Measurements from ENCODE around the gene SLC9A1.
"Not testable (repeated sequence)": the region's sequence is repeated elsewhere in the genome, so short reads cannot be mapped to it uniquely, and the experiment has no call there.

Gene SLC9A1

DNA sequence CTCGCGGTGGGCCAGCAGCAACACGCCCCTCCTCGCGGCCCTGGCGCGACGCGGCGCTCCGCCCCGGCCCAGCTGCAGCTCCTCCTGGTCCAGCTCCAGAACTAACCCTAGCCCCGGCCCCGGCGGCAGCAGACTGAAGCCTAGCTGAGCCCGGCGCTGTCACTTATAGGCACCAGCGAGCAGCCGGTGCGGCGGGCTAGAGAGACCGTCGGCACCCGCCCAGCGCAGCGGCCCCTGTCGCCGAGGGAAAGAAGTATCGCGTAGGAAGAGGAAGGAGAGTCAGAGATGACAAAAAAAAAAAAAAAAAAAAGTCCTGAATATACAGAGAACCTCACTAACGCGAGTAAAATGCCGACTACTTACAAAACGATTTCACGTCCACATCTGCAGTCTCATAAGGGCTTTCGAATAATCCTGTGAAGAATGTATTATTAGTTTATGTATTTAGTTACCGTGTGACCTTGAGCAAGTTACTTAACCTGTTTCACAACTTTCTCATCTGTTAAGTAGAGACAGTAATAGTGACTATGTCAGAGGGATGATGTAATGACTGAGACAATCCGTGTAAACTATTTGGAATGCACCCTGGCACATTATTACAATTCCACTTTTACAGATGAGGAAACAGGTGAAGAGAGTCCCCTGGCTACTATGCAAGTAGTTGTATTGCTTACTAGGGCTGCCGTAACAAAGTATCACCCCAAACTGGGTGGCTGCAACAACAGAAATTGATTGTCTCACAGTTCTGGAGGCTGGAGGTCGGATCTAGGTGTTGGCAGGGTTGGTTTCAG, at the start of gene SLC9A1:
Gene SLC9A1 (minus strand): TSS at position 135 of the 791 bp plus-strand sequence. CDS start 791 bp downstream, outside the sequence.
- DNase-seq = peak; percentile 91 to 93

DNA sequence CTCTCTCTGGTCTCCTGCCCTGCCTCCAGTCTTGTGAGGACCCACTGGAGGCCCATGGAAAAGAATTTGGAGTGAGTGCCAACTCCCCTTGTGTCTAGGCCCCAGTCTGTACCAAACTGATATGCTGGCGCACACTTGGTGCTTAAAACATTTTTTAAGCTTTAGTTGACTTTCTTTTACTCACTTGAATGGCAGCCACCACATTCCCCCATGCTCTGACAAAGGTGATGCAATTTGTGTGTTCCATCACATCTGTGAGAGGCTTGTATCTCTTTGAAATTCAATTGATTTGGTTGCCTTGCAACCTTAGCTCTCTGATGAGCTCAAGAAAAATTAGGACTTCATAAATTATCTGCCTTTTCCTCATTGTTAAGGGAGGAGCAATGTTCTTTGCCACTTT, 49.0 kb upstream of the SLC9A1 start:
- no peak for DNase-seq

DNA sequence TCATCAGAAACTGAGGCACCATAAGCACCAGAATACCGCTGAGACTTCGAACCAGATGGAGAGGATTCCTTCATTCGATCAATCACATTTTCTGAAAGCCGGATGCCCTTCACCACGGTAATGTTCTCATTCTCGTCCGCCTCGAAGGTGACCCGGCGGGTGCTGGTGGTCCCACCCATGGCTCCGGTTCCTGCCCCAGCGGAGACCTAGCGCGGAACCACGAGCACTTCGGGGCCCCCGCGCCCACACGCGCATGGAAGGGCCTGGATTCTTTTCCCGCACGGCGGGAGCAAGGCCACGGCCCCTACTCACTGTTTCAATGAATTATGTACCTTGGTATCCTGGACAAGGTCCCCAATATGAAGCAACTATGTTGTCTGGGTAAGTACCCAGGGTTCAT, 46.4 kb upstream of the SLC9A1 start:
- DNase-seq = no peak

DNA sequence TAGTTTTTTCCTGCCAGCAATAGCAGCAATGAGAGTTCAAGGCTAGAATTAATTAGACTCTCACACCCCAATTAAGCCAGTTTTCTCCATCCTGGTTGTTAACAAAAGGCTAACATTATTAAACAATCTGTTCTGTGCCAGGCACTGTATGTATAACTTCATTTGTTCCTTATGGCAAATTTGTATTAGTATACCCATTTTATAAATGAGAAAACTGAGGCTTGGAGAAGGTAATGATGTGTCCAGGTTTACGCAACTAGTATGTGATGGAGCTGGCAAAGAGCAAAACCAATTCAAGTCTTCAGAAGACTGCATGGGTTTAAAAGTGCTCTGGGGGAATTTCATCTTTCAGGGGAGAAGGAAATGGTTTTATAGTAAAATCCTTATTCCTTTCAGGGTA, 38.3 kb upstream of the SLC9A1 start:
- no peak for DNase-seq

DNA sequence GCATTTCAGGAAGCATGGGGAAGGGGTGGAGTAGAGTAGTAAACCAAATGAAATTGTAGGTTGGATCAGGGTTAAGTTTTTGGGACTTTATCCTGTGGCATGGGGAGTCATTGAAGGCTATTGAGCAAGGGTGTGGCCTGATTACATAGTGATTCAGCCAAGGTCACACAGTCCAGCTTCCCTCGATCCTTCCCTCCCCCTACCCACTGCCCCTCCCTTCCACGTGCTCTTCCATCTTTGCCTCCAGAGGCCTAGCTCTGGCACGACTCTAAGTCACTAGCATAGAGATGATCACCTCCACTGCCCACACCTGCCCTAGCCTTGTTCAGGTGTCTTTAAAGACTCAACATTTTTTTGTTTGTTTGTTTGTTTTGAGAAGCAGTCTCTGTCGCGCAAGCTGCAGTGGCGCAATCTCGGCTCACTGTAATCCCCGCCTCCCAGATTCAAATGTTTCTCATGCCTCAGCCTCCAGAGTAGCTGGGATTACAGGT, 37.2 kb upstream of the SLC9A1 start:
- no peak for DNase-seq

DNA sequence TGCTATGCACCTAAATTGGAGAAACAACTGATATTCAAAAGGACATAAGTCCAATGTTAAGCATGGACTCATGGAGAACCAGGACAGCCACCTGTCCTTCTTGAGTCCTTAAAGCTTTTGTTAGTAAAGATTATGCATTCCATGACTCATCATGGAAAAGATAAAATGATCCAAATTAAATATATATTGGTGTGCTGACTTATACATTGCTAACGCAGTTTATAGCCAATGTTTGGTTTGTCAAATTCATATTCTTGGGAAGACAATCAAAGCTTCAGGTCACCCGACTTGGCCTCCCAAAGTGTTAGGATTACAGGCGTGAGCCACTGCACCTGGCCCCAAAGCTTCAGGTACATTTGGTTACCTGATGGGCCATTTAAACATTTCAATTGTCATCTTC, 29.7 kb upstream of the SLC9A1 start:
- DNase-seq = not testable (repeated sequence)

DNA sequence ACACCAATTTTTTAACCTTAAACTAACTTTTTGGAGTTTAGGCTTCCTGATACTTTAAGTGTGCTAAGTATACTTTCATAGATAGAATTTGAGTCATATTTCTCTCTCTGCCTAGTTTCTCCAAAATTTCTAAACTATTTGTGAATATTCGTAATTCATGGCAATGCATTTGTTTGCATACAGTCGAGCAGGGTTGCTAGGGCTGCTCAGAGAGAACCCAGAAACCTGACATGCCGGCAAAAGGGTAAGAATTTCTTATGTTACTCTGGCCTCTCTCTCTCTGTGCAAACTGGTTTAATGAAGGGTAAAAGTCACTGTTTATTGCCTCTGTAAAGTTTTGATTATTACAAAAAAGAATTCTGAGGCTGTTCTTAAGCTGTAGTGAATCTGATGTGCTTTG, 25.1 kb upstream of the SLC9A1 start:
- DNase-seq = no peak

DNA sequence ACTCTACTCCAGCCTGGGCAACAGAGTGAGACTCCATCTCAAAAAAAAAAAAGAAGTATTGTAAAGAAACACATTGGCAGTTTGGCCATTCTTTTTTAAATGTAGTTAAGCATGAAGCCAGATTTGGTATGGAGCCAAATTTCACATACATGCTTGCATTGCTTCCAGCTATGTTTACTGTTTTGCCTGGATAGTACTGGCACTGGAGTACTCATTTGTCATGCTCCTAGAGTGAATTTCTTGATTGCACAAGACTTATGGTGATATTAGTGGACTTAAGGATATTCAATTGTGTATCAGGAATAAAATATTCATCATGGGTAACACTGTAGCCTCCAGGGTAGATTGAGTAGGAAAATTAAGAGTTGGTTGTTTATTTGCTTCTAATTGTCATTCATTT, 24.5 kb upstream of the SLC9A1 start:
- DNase-seq = no peak

DNA sequence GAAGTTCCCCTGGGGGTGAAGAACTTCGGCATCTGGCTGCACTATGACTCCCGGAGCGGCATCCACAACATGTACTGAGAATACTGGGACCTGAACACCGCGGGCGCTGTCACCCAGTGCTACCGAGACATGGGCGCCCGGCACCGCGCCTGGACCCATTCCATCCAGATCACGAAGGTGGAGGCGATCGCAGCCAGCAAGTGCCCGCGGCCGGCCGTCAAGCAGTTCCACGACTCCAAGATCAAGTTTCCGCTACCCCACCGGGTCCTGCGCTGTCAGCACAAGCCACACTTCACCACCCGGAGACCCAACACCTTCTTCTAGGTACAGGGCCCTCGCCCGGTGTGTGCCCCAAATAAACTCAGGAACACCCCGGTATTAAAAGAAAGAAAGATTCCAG, 22.0 kb upstream of the SLC9A1 start:
- no peak for DNase-seq

DNA sequence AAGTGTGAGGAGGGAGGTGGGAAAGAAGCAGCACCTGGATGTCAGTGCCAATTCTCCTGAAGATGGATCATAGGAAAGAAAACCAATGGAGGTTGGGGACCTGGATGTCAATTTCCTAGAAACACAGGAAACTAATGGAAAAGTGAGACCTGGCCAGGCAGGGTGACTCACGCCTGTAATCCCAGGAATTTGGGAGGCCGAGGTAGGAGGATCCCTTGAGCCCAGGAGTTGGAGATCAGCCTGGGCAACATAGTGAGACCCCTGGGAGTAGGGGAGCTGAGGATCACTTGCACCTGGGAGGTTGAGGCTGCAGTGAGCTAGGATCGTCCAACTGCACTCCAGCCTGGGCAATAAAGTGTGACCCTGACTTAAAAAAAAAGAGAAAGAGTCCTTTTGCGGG, 21.4 kb upstream of the SLC9A1 start:
- no peak for DNase-seq

DNA sequence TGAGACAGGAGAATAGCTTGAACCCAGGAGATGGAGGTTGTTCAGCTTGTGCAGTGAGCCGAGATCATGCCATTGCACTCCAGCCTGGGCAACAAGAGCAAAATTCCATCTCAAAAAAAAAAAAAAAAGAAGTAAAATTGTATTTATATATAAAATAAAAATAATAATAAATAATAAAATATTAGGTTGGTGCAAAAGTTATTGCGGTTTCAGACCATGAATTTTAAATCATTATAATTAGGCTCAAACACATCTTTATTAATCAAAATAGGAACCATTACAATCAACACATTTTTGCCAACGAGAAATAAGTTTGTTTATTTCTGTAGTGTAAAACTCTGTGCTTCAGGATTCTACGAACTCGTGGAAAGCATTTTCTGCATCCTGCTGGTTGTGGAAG, 18.1 kb upstream of the SLC9A1 start:
- DNase-seq = not testable (repeated sequence)

DNA sequence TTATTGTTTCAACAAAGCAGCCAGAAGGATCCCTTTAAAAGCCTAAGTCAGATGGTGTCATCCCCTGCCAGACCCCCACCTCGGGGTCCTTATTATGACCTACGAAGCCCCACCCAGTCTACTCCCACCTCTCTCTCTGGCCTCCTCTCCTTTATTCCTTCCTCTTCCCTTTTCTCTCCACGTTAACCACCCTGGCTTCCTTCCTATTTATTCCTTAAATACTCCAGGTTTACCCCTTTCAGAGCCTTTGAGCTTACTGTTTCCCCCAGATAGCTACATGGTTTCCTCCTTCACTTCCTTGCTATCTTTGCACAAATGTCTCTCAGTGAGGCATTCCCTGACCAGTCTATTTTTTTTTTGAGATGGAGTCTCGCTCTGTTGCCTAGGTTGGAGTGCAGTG, 12.0 kb upstream of the SLC9A1 start:
- DNase-seq = no peak

DNA sequence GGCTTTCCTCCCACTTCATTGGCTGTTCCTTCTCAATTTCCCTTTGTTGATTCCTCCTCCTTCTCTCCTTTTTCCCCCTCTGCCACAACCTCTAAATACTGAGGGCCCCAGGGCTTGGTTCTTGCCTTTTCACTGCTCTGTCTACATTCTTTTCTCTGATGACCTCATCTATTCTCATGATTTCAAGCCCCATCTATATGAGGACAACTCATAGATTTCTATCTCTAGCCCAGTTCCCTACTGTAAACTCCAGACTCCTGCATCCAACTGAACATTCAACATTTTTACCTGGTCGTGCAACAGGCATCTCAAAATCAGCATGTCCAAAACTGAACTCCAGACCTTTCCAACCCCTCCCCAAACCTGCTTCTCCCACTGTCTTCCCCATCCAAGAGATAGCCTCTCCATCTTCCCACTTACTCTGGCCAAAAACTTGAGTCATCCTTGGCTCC, 11.5 kb upstream of the SLC9A1 start:
- no peak for DNase-seq

DNA sequence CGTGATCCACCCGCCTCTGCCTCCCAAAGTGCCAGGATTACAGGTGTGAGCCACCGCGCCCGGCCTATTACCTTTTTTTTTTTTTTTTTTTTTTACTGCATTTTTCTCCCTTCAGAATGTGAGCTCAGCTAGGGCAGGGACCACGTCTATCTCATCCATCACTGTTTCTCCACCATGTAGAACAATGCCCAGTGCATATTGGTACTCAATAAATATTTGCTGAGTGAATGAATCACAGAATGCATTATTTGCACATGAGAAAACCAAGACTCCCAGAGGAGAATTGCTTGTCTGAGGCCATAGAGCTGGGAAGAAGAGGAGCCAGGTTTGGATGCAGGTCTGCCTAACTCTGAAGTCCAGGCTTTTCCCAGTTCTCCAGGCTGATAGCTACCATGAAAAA, 8.2 kb upstream of the SLC9A1 start:
- DNase-seq = no peak

DNA sequence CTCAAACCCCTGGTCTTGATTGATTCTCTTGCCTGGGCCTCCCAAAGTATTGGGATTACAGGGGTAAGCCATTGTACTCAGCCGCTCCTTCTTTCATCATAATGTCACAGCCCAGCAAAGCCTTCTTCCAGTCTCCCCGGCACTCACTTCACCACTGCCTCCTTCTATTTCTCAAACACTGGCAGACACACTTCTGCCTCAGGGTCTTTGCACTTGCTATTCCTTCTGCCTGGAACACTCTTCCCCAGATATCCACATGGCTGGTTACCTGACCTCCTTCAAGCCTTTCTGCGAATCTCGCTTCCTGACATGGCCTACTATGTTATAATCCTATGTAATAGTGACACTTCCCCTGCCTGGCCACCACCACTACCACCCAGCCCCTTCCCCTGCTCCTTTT, 7.2 kb upstream of the SLC9A1 start:
- DNase-seq = no peak

DNA sequence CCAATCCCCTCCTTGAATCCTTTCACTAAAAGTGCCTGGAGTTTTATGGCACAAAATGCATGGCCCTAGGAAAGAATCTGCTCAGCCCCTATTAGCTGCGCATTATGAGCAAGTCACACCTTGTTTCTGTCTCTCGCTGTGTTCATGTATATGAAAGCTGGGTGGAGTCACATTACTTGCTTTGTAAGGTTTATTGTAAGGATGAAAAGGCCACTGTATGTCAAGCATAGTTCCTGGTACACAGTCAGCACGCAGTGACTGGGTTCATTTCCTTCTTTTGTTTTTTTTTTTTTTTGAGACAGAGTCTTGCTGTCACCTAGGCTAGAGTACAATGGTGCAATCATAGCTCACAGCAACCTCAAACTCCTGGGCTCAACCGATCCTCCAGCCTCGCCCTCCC, 6.7 kb upstream of the SLC9A1 start:
- DNase-seq = no peak

DNA sequence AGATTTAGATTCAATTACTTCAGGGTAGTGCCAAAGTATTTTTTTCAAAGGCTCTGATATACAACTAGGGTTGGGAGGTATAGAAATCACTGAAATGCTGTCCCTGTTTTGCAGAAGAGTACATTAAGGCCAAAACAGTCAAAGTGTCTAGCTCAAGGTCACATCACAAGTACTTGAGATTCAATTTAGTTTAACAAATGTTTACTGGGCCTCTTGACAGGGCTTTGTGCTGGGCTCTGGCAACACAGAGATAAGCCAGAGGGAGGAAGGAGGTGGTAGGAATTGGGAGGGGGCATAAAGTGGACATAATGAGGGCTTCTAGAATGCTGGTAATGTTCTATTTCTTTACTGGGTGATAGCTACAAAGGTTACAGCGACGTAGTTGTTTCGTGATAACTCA, 2.3 kb upstream of the SLC9A1 start:
- DNase-seq = no peak

DNA sequence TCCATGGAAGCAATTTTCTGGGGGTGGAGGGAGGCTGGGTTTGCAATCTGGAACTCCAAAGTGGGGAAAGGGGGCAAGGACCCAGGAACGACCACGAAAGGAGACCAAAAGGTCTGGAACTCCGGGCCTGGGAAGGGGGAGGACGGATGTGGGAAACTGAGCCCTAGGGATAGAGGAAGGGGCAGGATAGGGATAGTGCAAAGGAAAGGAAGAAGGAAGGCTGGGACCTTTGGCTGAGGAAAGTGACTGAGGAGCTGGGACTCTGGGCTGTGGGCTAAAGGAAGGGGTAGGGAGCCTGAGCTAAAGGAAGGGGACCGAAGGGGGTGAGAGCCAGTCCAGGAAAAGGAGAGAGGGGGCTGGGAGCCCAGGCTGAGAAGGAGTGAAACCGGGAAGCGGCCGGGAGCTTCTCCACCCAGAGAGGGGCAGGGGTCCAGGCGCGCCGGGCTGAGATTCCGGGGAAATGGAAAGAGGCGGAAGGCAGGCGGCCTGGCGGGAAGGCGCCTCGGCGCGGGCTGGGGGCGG, 395 bp downstream of the SLC9A1 start:
- no peak for DNase-seq

DNA sequence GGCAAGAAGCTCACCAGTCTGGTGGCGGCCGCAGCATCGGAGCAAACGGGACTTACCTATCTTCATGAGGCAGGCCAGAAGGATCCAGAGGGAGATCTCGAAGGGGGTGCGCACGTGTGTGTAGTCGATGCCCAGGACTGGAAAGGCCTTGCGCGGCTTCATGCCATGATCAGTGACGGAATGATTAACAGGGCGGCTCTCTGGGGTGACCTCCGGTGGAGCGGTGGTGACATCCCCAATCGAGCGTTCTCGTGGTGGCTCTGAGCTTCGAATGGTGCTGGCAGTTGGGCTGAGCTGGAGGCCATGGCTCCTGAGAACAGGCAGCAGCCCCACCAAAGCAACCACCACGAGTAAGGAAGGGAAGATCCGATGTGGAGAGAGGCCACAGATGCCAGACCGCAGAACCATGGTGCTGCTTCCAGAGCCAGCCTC, 982 bp downstream of the SLC9A1 start:
- DNase-seq = peak in 1 of 2 experiments; percentile 8

DNA sequence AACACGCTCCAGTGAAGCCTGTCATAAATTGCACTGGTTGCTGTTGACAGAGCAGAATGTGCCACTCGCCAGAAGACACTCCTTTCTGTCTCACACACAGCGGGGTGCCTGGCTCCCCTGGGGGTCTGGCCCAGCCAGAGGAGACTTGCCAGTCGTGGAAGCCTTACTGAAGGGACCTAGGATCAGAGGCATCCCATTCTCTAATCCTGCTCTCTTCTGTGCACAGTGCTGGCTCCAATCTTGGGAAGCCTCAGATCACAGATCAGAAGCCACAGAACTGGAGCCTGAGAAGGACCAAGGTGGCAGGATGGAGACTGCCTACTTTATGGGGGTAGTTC, 1.4 kb downstream of the SLC9A1 start:
- no peak for DNase-seq

DNA sequence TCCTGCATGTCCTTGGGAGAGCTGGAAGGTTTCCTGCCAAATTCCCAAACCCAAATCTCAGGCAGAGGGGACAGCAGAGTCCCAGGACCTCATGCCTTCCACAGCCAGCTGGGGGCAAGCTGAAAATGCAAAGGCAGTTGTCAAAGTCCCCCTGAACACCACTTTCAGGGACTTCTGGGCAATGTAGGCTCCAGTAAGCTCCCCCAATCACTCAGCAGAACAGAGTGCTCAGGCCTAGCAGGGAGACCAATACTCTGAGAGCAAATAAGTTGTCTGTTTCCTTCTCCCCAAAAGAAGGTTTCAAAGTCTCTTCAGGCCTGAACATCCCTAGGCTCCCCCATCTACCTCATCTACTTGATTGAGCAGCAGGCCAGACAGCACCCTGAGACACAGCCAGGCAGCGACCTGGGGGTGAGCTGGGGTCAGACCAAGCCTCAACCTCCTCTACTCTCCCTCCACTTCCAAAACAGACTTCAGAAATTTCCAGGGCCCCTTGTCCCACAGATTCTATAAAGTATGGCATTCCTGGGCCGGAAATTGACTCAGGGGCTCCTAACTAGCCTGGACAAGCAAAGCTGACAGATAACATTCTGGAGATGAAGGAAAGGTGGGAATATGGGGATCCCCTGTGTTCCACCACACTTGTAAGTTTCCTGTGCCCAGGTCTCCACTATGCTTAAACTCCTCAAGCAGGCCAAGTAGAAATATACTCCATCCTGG, 1.9 kb downstream of the SLC9A1 start:
- DNase-seq = no peak

DNA sequence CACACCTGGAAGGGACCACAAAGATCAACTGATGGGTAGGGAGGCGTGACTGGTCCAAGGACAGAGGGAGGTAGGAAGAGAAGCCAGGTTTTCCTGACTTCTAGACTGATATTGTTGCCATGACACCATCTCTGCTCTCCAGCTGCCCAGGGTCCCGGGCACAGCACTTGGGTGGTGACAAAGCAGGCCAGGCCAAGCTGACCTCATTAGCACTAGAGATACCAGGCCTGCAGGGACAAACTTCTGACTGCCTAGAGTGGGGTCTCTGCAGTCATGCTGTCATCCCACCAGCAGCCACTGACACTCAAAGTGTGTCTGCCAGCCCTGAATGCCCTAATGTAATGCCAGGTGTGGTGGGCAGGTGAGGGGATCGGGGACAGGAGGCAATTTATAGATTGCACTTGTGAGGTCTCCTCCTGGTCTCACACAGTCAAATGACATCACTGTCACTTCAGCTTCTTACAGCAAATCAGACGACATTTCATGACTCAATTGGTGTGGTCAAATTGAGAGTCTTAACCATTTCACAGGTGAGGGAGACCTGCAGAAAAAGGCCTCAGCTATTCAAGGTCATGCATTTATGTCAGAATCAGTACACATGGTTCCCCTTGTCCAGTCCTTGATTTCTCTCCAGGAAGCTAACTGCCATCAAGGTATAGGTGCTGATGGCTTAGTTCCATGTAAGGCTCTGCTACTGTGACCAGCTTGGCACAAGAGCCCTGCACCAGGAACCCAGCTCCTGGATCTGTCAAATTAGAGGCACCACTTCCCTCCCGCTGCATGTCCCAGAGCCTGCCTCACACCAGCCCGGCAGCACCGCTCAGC, 2.7 kb downstream of the SLC9A1 start:
- no peak for DNase-seq

DNA sequence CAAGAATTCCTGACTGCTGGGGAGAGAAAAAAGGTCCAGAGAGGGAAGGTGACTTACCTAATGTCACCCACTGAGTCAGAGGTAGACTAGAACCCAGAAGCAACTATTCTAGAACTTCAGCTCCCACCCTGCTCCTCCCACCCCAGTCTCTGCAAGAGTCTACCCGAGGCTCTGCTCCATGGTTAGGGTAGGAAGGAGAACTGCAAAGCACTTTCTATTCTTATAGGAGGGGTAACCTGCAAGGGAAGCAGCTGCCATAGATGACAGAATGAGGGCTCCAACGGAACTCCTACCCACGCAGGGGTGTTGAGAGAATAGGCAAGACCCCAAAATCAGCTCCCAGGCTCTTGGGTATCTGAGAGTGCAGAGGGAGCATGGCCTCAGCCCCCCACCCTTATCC, 4.3 kb downstream of the SLC9A1 start:
- no peak for DNase-seq

All from activated CD4-positive, alpha-beta T cell treated with anti-CD3 and anti-CD28 coated beads, Interleukin-2, amount 50 U/mL, for 48 hours (primary cell).